Endothelial cell of umbilical vein (primary cell): ENCODE data around the gene ICE2. TPM values are rescaled to one million over a fixed set of nuclear protein-coding genes. Genes with fewer than 3 reads are reported as not detected.

Source experiments
- BruUV-seq: library from RNA; stranded (reverse); fragments of 400-500 nt; replicated peaks from 2 replicates; lab custom pipeline; 2021; lab: Mats Ljungman, UMichigan
- CTCF ChIA-PET: fragments of 300-600, 350-600 bp; sonication (Branson Sonifier 250); formaldehyde crosslinking; loops from one replicate; lab custom pipeline; 2021; ENCODE audit warnings: antibody characterized with exemption, inconsistent platforms; lab: Charles Lee
- POLR2A ChIA-PET: fragments of 300-600, 350-600 bp; sonication (Branson Sonifier 250); formaldehyde crosslinking; loops from one replicate; lab custom pipeline; 2021; ENCODE audit warnings: antibody characterized with exemption, inconsistent platforms; lab: Charles Lee
- DNase-seq: peaks from one replicate; pipeline ENCODE4 v3.0.0-alpha.2; 2011; ENCODE audit warnings: low read depth, low spot score
- FAIRE-seq: peaks from 2 replicates; lab custom pipeline; 2011; peaks lifted over from hg19 to GRCh38; lab: Jason Lieb, UNC
- H2AFZ ChIP-seq: 2 replicates; pipeline ENCODE4 v1.6.0; 2012; ENCODE audit warnings: low read depth, low read length, control low read depth, inconsistent platforms
- H3K27ac ChIP-seq: 2 replicates; pipeline ENCODE4 v1.5.1; 2011; ENCODE audit warnings: low read depth, mild to moderate bottlenecking, control low read depth, low read length, moderate library complexity; ENCODE audit not compliant: insufficient read depth
- H3K27me3 ChIP-seq, 2 experiments: 2 replicates each; pipeline versions ENCODE4 v1.6.0 to v1.6.1; 2011; ENCODE audit warnings: low read length in 2 of 2, mixed read lengths in 1 of 2; ENCODE audit not compliant: control insufficient read depth in 2 of 2, insufficient read depth in 2 of 2
- H3K36me3 ChIP-seq, 2 experiments: 2 replicates in 1 of 2; 3 replicates in 1 of 2; pipeline ENCODE4 v1.5.1; 2011; ENCODE audit warnings: low read length in 2 of 2, mild to moderate bottlenecking in 1 of 2, moderate library complexity in 1 of 2; ENCODE audit not compliant: control insufficient read depth in 2 of 2, insufficient read depth in 2 of 2; ENCODE audit errors: extremely low read depth in 1 of 2
- H3K4me1 ChIP-seq: 3 replicates; pipeline ENCODE4 v1.5.1; 2011; ENCODE audit warnings: mild to moderate bottlenecking, low read length; ENCODE audit not compliant: control insufficient read depth, insufficient read depth; ENCODE audit errors: extremely low read depth
- H3K4me2 ChIP-seq: 2 replicates; pipeline ENCODE4 v1.6.1; 2011; ENCODE audit warnings: low read length, control low read depth, mixed read lengths; ENCODE audit not compliant: insufficient read depth
- H3K4me3 ChIP-seq, 3 experiments: fragments of 200-600 bp in 1 of 3; sonication (generic), shearing (Covaris generic) in 1 of 3; replicated peaks in 1 of 3; 2 replicates each; pipeline ENCODE4 v1.5.1; 2011 to 2016; ENCODE audit warnings: control low read depth in 3 of 3, low read length in 3 of 3, mild to moderate bottlenecking in 2 of 3, inconsistent platforms in 1 of 3, low read depth in 1 of 3, moderate library complexity in 1 of 3; ENCODE audit not compliant: insufficient read depth in 1 of 3
- H3K79me2 ChIP-seq: 2 replicates; pipeline ENCODE4 v1.6.0; 2012; ENCODE audit warnings: low read length, inconsistent platforms; ENCODE audit not compliant: control insufficient read depth, insufficient read depth
- H3K9ac ChIP-seq: replicated peaks from 2 replicates; pipeline ENCODE3; 2011; ENCODE audit warnings: low read length, control low read depth; ENCODE audit not compliant: insufficient read depth; ENCODE audit errors: extremely low read depth
- H3K9me1 ChIP-seq: replicated peaks from 3 replicates; pipeline ENCODE4 v1.6.0; 2011; ENCODE audit warnings: mild to moderate bottlenecking, low read length; ENCODE audit not compliant: control insufficient read depth, insufficient read depth; ENCODE audit errors: extremely low read depth
- H3K9me3 ChIP-seq: replicated peaks from 2 replicates; pipeline ENCODE4 v1.5.1; 2012; ENCODE audit warnings: low read length, inconsistent platforms; ENCODE audit not compliant: control insufficient read depth, insufficient read depth
- H4K20me1 ChIP-seq: replicated peaks from 2 replicates; pipeline ENCODE3; 2011; ENCODE audit warnings: mild to moderate bottlenecking, low read length; ENCODE audit not compliant: control insufficient read depth, insufficient read depth; ENCODE audit errors: extremely low read depth
- GATA2 ChIP-seq: IDR thresholded peaks from 2 replicates; pipeline ENCODE4 v1.7.0; 2011; ENCODE audit warnings: low read depth, mild to moderate bottlenecking, moderate library complexity, mixed read lengths, low read length; ENCODE audit not compliant: insufficient read length, insufficient read depth
- POLR2AphosphoS5 ChIP-seq: IDR thresholded peaks from 2 replicates; pipeline ENCODE4 v1.6.1; 2012; ENCODE audit warnings: low read depth, mild to moderate bottlenecking, control low read depth, low read length, moderate library complexity; ENCODE audit not compliant: insufficient read depth
- dilution Hi-C: fragments of 300-500 bp; cut with MboI; formaldehyde crosslinking; loops from one replicate; pipeline ENCODE4 v1.15.0; 2019; ENCODE audit warnings: low sequenced_read_pairs; ENCODE audit not compliant: extremely low pct_ligation_motif_present
- intact Hi-C: fragments of 100-400 bp; cut with micrococcal nuclease; formaldehyde crosslinking; loops from one replicate; pipeline ENCODE4 v1.10.0; 2022
- polyA plus RNA-seq, 4 experiments: library from polyadenylated mRNA; depleted of rRNA in 3 of 4; stranded (reverse) in 3 of 4; unstranded in 1 of 4; fragments of >200 nt; gene quantifications; 2 replicates each; pipeline versions ENCODE4 v1.2.1 to v1.2.3, GENCODE V29; 2011 to 2012; ENCODE audit warnings: missing spikeins in 1 of 4
- total RNA-seq: library from RNA; stranded (reverse); gene quantifications from 2 replicates; pipeline ENCODE4 v1.2.3, GENCODE V29; 2021
- TF ChIP-seq, protein P1 (sequence below), 2 donors: IDR thresholded peaks; 1 replicate in 1 of 2; 2 replicates in 1 of 2; pipeline ENCODE4 v1.5.1; 2011; ENCODE audit warnings: low read length in 2 of 2, mild to moderate bottlenecking in 2 of 2, moderate library complexity in 2 of 2, control low read depth in 1 of 2, inconsistent platforms in 1 of 2, low read depth in 1 of 2; ENCODE audit not compliant: insufficient read depth in 1 of 2; ENCODE audit errors: extremely low read depth in 1 of 2

The ICE2 gene
- total and polyA plus RNA-seq, 2 donors (not counting 3 experiments of a cell fraction or from before 2014, with no cell fraction given), result 22.1 to 57.0 TPM

DNA sequence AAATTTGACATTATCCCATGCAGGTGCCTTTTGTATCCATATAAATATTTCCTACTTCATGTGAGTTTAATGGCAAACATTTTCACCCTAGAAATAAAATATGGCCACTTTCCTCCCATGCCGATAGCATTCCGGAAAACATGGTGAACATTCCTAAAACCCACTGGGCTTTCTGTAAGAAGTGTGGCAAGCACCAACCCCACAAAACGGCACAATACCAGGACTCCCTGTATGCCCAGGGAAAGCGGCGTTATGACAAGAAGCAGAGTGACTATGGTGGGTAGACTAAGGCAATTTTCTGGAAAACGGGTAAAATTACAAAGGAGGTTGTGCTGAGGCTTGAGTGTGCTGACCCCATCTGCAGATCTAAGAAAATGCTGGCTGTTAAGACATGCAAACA is 88.7 kb downstream of the ICE2 start:
- Histone ChIP-seq H3K27me3 (no peaks in the 10 kb centered on the region), H3K4me2 (peak overlapping the region; percentile 96), H3K27ac (peak overlapping the region; percentile 97), H3K4me3 (peak overlapping the region in 1 of 3 experiments; percentile 96), H3K36me3 (peaks cover 3 to 14% of the 10 kb centered on the region in 2 experiments), H3K9ac (peak overlapping the region; percentile 40), H3K9me1 (no peaks in the 10 kb centered on the region), H4K20me1 (peaks cover 31% of the 10 kb centered on the region), H2AFZ (no peak overlapping the region), H3K79me2 (peaks cover 99% of the 10 kb centered on the region), H3K9me3 (no peaks in the 10 kb centered on the region), H3K4me1 (peaks cover 88% of the 10 kb centered on the region)
- FAIRE-seq, result no peak
- no peak for TF ChIP-seq POLR2AphosphoS5
- TF ChIP-seq GATA2, result no peak
- TF ChIP-seq, protein P1, sequence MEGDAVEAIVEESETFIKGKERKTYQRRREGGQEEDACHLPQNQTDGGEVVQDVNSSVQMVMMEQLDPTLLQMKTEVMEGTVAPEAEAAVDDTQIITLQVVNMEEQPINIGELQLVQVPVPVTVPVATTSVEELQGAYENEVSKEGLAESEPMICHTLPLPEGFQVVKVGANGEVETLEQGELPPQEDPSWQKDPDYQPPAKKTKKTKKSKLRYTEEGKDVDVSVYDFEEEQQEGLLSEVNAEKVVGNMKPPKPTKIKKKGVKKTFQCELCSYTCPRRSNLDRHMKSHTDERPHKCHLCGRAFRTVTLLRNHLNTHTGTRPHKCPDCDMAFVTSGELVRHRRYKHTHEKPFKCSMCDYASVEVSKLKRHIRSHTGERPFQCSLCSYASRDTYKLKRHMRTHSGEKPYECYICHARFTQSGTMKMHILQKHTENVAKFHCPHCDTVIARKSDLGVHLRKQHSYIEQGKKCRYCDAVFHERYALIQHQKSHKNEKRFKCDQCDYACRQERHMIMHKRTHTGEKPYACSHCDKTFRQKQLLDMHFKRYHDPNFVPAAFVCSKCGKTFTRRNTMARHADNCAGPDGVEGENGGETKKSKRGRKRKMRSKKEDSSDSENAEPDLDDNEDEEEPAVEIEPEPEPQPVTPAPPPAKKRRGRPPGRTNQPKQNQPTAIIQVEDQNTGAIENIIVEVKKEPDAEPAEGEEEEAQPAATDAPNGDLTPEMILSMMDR (IDR thresholded peaks at IDR 0.05; ENCODE audit: extremely low read depth in 1 of 2, insufficient read depth in 1 of 2, low read depth in 1 of 2, low read length in 2 of 2), result no peak
- intact Hi-C loops, result no loop called here
- no peak for DNase-seq
- ChIA-PET CTCF (interaction anchor here (1.0 to 1.1 kb wide), 4 partner anchors 19 to 131 kb away, joined by 3 to 6 read pairs (median 4); no protein-coding TSS in a partner anchor), POLR2A (interaction anchor here (1.0 kb wide), 1 partner anchor 27 kb away, joined by 3 read pairs; no protein-coding TSS in a partner anchor)
- dilution Hi-C loops, result no loop called here
- BruUV-seq, result no TSS peak
